Spleen (tissue), 11 donors: ENCODE data around the gene NKAIN2. TPM values are rescaled to one million over a fixed set of nuclear protein-coding genes. Genes with fewer than 3 reads are reported as not detected.

Experiments
- DNase-seq: peaks from one replicate; pipeline ENCODE4 v3.0.0-alpha.2; 2020
- H3K27ac ChIP-seq, 8 donors: fragments of 200-600 bp; sonication (generic) in 7 of 8; 1 replicate in 4 of 8; 2 replicates in 4 of 8; pipeline versions ENCODE4 v1.5.0 to v1.8.0; 2016 to 2021; ENCODE audit warnings: inconsistent platforms in 4 of 8, mild to moderate bottlenecking in 4 of 8, moderate library complexity in 1 of 8
- H3K27me3 ChIP-seq, 7 donors: fragments of 200-600 bp; sonication (generic) in 6 of 7; replicated peaks in 1 of 7; 1 replicate in 4 of 7; 2 replicates in 3 of 7; pipeline versions ENCODE4 v1.5.0 to v1.8.0; 2016 to 2021; ENCODE audit warnings: inconsistent platforms in 3 of 7, mild to moderate bottlenecking in 1 of 7
- H3K36me3 ChIP-seq, 6 donors: fragments of 200-600 bp; sonication (generic) in 5 of 6; 1 replicate in 4 of 6; 2 replicates in 2 of 6; pipeline versions ENCODE4 v1.5.0 to v1.8.0; 2016 to 2021; ENCODE audit warnings: inconsistent platforms in 2 of 6
- H3K4me1 ChIP-seq, 6 donors: fragments of 200-600 bp; sonication (generic) in 5 of 6; 1 replicate in 3 of 6; 2 replicates in 3 of 6; pipeline versions ENCODE4 v1.5.0 to v1.8.0; 2016 to 2021; ENCODE audit warnings: inconsistent platforms in 3 of 6
- H3K4me3 ChIP-seq, 8 donors: fragments of 200-600 bp; sonication (generic) in 7 of 8; 1 replicate in 4 of 8; 2 replicates in 4 of 8; pipeline versions ENCODE4 v1.5.0 to v1.8.0; 2016 to 2021; ENCODE audit warnings: inconsistent platforms in 4 of 8, mild to moderate bottlenecking in 4 of 8, moderate library complexity in 2 of 8
- H3K9me3 ChIP-seq, 8 donors: fragments of 200-600 bp; sonication (generic) in 7 of 8; 1 replicate in 4 of 8; 2 replicates in 4 of 8; pipeline versions ENCODE4 v1.5.0 to v1.8.0; 2016 to 2021; ENCODE audit warnings: inconsistent platforms in 4 of 8
- CTCF ChIP-seq, 11 experiments: fragments of 200-600 bp in 7 of 11; fragments of 450-650 bp in 4 of 11; sonication (generic) in 4 of 11; IDR thresholded peaks in 8 of 11; conservative IDR thresholded peaks in 3 of 11; 1 replicate in 7 of 11; 2 replicates in 4 of 11; pipeline versions ENCODE4 v1.4.0 to v1.8.0; 2016 to 2021; ENCODE audit warnings: antibody characterized with exemption in 11 of 11, inconsistent platforms in 4 of 11, mild to moderate bottlenecking in 1 of 11
- POLR2A ChIP-seq, 3 donors: fragments of 450-650 bp; IDR thresholded peaks; one replicate each; pipeline ENCODE4 v1.5.1; 2017; ENCODE audit warnings: antibody characterized with exemption in 3 of 3, mild to moderate bottlenecking in 1 of 3
- POLR2AphosphoS5 ChIP-seq, 3 donors: sonication (generic); formaldehyde crosslinking; IDR thresholded peaks; one replicate each; pipeline ENCODE4 v1.5.1; 2017; ENCODE audit warnings: antibody characterized with exemption in 3 of 3
- WGBS, 5 donors: extraction: QIAGEN DNeasy Blood & Tissue Kit in 3 of 5; methylation state at CpG; one replicate each; pipeline versions ENCODE4 v1.1.5 to v1.1.7; 2013 to 2018; 5-methylcytosine and 5-hydroxymethylcytosine counted together
- intact Hi-C: fragments of 100-400 bp; cut with DNase I; formaldehyde crosslinking; loops from one replicate; pipeline ENCODE4 v1.15.0; 2023; ENCODE audit warnings: low total_unique reads
- polyA plus RNA-seq, 3 donors: library from polyadenylated mRNA; stranded (reverse); fragments of 200-250 nt; gene quantifications; one replicate each; pipeline ENCODE4 v1.2.1, GENCODE V29; 2013
- total RNA-seq, 7 donors: library from RNA; depleted of rRNA in 3 of 7; stranded (reverse); fragments of >200 nt in 3 of 7; fragmentation: NEBNext Ultra II Directional in 4 of 7; extraction: Animal tissue kit (Norgen Biotek cat#: 25700) in 4 of 7; gene quantifications; one replicate each; pipeline versions ENCODE4 v1.1.0 to v1.2.1, GENCODE V29; 2016 to 2021
- donor health status: healthy with polysubstance abuse.
- donor health status: DM: no; HTN: no; CAD: no; lungs with moderate emphysema.
- donor health status: DM: no; HTN: no; CAD: no.
- donor health status: Bipolar disorder and iron deficiency.
- donor health status: healthy.
- donor health status: DM: no; HTN: no; CAD: no.
- donor health status: DM: yes; HTN: yes; CAD: no.

The NKAIN2 gene
- total and polyA plus RNA-seq, 10 donors = 0.13 to 0.51 (median 0.18) TPM; not detected in 4

GRCh38 chr6:124747349-124747748, 943.7 kb downstream of the NKAIN2 start:
- no peak for TF ChIP-seq POLR2A (IDR thresholded peaks at IDR 0.05)
- Histone ChIP-seq H3K4me3 (no peak overlapping the region), H3K27me3 (no peaks in the 10 kb centered on the region), H3K9me3 (no peaks in the 10 kb centered on the region), H3K4me1 (no peaks in the 10 kb centered on the region), H3K36me3 (no peaks in the 10 kb centered on the region), H3K27ac (no peak overlapping the region)
- DNase-seq = no peak
- intact Hi-C loops = no loop called here
- 50 to 78% (median 74%) methylated on average over 2 of the region's 2 CpGs for WGBS, 5 donors

GRCh38 chr6:124748778-124749177, 945.1 kb downstream of the NKAIN2 start:
- H3K4me1 ChIP-seq = no peaks in the 10 kb centered on the region
- H3K36me3 ChIP-seq = no peaks in the 10 kb centered on the region
- WGBS, 5 donors = 54 to 75% (median 69%) methylated on average over 2 of the region's 2 CpGs
- intact Hi-C loops = no loop called here
- no peak overlapping the region for H3K27ac ChIP-seq
- TF ChIP-seq POLR2A (IDR thresholded peaks at IDR 0.05) = no peak
- no peak for TF ChIP-seq CTCF (IDR thresholded peaks at IDR 0.05 in 8 of 11, conservative IDR thresholded peaks at IDR 0.05 in 3 of 11)
- TF ChIP-seq POLR2AphosphoS5 (IDR thresholded peaks at IDR 0.05) = no peak
- H3K4me3 ChIP-seq = no peak overlapping the region
- H3K9me3 ChIP-seq = no peaks in the 10 kb centered on the region
- H3K27me3 ChIP-seq = no peaks in the 10 kb centered on the region
- no peak for DNase-seq

GRCh38 chr6:124753001-124753400, 949.3 kb downstream of the NKAIN2 start:
- intact Hi-C loops = no loop called here
- H3K4me1 ChIP-seq = no peaks in the 10 kb centered on the region
- H3K27me3 ChIP-seq = no peaks in the 10 kb centered on the region
- TF ChIP-seq POLR2A (IDR thresholded peaks at IDR 0.05) (no peak), CTCF (IDR thresholded peaks at IDR 0.05 in 8 of 11, conservative IDR thresholded peaks at IDR 0.05 in 3 of 11) (no peak), POLR2AphosphoS5 (IDR thresholded peaks at IDR 0.05) (no peak)
- H3K36me3 ChIP-seq = no peaks in the 10 kb centered on the region
- no peak for DNase-seq
- WGBS, 5 donors = 83 to 92% (median 85%) methylated on average over 1 of the region's 1 CpG
- H3K4me3 ChIP-seq = no peak overlapping the region
- H3K27ac ChIP-seq = no peak overlapping the region
- H3K9me3 ChIP-seq = peaks cover 0 to 6% (median 0%) of the 10 kb centered on the region in 8 donors

- Histone ChIP-seq H3K27ac (no peak overlapping the region), H3K36me3 (no peaks in the 10 kb centered on the region), H3K27me3 (no peaks in the 10 kb centered on the region), H3K4me3 (no peak overlapping the region), H3K4me1 (no peaks in the 10 kb centered on the region), H3K9me3 (peaks cover 0 to 6% (median 0%) of the 10 kb centered on the region in 8 donors)
- intact Hi-C loops = no loop called here
- TF ChIP-seq POLR2A (IDR thresholded peaks at IDR 0.05) = no peak
- no peak for TF ChIP-seq CTCF (IDR thresholded peaks at IDR 0.05 in 8 of 11, conservative IDR thresholded peaks at IDR 0.05 in 3 of 11)
- TF ChIP-seq POLR2AphosphoS5 (IDR thresholded peaks at IDR 0.05) = no peak
- 76 to 84% (median 79%) methylated on average over 4 of the region's 4 CpGs for WGBS, 5 donors
- no peak for DNase-seq
Measured at GRCh38 chr6:124753562-124754105, 950.0 kb downstream of the NKAIN2 start.

GRCh38 chr6:124755321-124755720, 951.7 kb downstream of the NKAIN2 start:
- H3K27ac ChIP-seq = no peak overlapping the region
- H3K4me1 ChIP-seq = no peaks in the 10 kb centered on the region
- WGBS, 5 donors = 71 to 95% (median 84%) methylated on average over 2 of the region's 2 CpGs
- no peaks in the 10 kb centered on the region for H3K36me3 ChIP-seq
- no peak for DNase-seq
- no peaks in the 10 kb centered on the region for H3K27me3 ChIP-seq
- H3K4me3 ChIP-seq = no peak overlapping the region
- peaks cover 0 to 6% (median 0%) of the 10 kb centered on the region in 8 donors for H3K9me3 ChIP-seq
- TF ChIP-seq CTCF (IDR thresholded peaks at IDR 0.05 in 8 of 11, conservative IDR thresholded peaks at IDR 0.05 in 3 of 11) = no peak
- no peak for TF ChIP-seq POLR2AphosphoS5 (IDR thresholded peaks at IDR 0.05)
- no peak for TF ChIP-seq POLR2A (IDR thresholded peaks at IDR 0.05)
- intact Hi-C loops = no loop called here
